MCF 10A (cell line): Measurements from ENCODE around the gene TMEM39B. TPM values are rescaled to one million over a fixed set of nuclear protein-coding genes. Genes with fewer than 3 reads are reported as not detected.
"Not testable (repeated sequence)": the region's sequence is repeated elsewhere in the genome, so short reads cannot be mapped to it uniquely, and the experiment has no call there.

Experiments
- BruUV-seq: library from RNA; stranded (reverse); fragments of 400-500 nt; replicated peaks from 2 replicates; lab custom pipeline; 2021; lab: Mats Ljungman, UMichigan
- CTCF ChIA-PET: fragments of 300-600 bp; sonication (Branson Sonifier 250); formaldehyde crosslinking; extraction: SDS; loops from one replicate; lab custom pipeline; 2021; ENCODE audit warnings: antibody characterized with exemption, inconsistent platforms; lab: Yijun Ruan, JAX
- POLR2A ChIA-PET: fragments of 300-600, 350-650 bp; sonication (Branson Sonifier 250); formaldehyde crosslinking; extraction: SDS; loops from one replicate; lab custom pipeline; 2020; ENCODE audit warnings: antibody characterized with exemption, inconsistent platforms; lab: Yijun Ruan, JAX
- DNase-seq: peaks from one replicate; pipeline ENCODE4 v3.0.0-alpha.2; 2018; ENCODE audit not compliant: unreplicated experiment
- H3K27ac Mint-ChIP-seq: one replicate; pipeline ENCODE4 v1.8.0; 2022; ENCODE audit warnings: mild to moderate bottlenecking, low read depth, mixed read lengths; ENCODE audit not compliant: unreplicated experiment
- H3K27me3 Mint-ChIP-seq: one replicate; pipeline ENCODE4 v1.8.0; 2022; ENCODE audit warnings: mixed read lengths; ENCODE audit not compliant: insufficient read depth, unreplicated experiment
- H3K36me3 Mint-ChIP-seq: one replicate; pipeline ENCODE4 v1.8.0; 2022; ENCODE audit warnings: mild to moderate bottlenecking, moderate library complexity, mixed read lengths; ENCODE audit not compliant: insufficient read depth, unreplicated experiment
- H3K4me1 Mint-ChIP-seq: one replicate; pipeline ENCODE4 v1.8.0; 2022; ENCODE audit warnings: mixed read lengths; ENCODE audit not compliant: insufficient read depth, unreplicated experiment
- H3K4me3 Mint-ChIP-seq: one replicate; pipeline ENCODE4 v1.8.0; 2022; ENCODE audit warnings: mild to moderate bottlenecking, moderate library complexity, mixed read lengths; ENCODE audit not compliant: unreplicated experiment
- H3K9me3 Mint-ChIP-seq: one replicate; pipeline ENCODE4 v1.8.0; 2022; ENCODE audit warnings: mixed read lengths; ENCODE audit not compliant: unreplicated experiment
- CTCF ChIP-seq: fragments of 200-600 bp; IDR thresholded peaks from one replicate; pipeline ENCODE4 v1.8.0; 2022; ENCODE audit warnings: antibody characterized with exemption, mild to moderate bottlenecking; ENCODE audit not compliant: unreplicated experiment
- intact Hi-C: fragments of 100-400 bp; cut with micrococcal nuclease; formaldehyde crosslinking; loops from 2 replicates; pipeline ENCODE4 v1.14.1; 2022
- total RNA-seq: library from RNA; stranded (reverse); gene quantifications from 2 replicates; pipeline ENCODE4 v1.2.3, GENCODE V29; 2022

TMEM39B gene
- total RNA-seq, 1 experiment from 2014 or later = 22.3 TPM

- intact Hi-C loops = no loop called here
- Mint-ChIP-seq H3K27me3 (no peaks in the 10 kb centered on the region), H3K36me3 (peaks cover 22% of the 10 kb centered on the region), H3K27ac (peak overlapping the region; percentile 49), H3K4me1 (peaks cover 15% of the 10 kb centered on the region), H3K9me3 (no peaks in the 10 kb centered on the region), H3K4me3 (no peak overlapping the region)
- TF ChIP-seq CTCF = no peak
- DNase-seq = no peak
- ChIA-PET POLR2A (interaction anchor here (0.8 to 2.2 kb wide), 4 partner anchors 8 to 46 kb away, joined by 3 to 11 read pairs (median 4); partner anchors contain the start of gene TMEM39B), CTCF (interaction anchor here (0.6 to 1.7 kb wide), 7 partner anchors 10 to 323 kb away, joined by 3 to 8 read pairs (median 3); no protein-coding TSS in a partner anchor)
- BruUV-seq = no TSS peak
Observed at GRCh38 chr1:32111789-32112188, 39.0 kb downstream of the TMEM39B start.

GRCh38 chr1:32112806-32113375 lies 40.2 kb downstream of the TMEM39B start:
- BruUV-seq = no TSS peak
- Mint-ChIP-seq H3K27me3 (no peaks in the 10 kb centered on the region), H3K27ac (no peak overlapping the region), H3K4me3 (no peak overlapping the region), H3K9me3 (no peaks in the 10 kb centered on the region), H3K4me1 (peaks cover 15% of the 10 kb centered on the region), H3K36me3 (peaks cover 21% of the 10 kb centered on the region)
- DNase-seq = no peak
- ChIA-PET POLR2A (interaction anchor here (1.6 to 2.2 kb wide), 2 partner anchors 15 to 40 kb away, joined by 4 to 11 read pairs; partner anchors contain the start of gene TMEM39B), CTCF (interaction anchor here (0.7 to 1.0 kb wide), 2 partner anchors 9 to 48 kb away, joined by 3 to 4 read pairs; no protein-coding TSS in a partner anchor)
- TF ChIP-seq CTCF = no peak
- intact Hi-C loops = no loop called here

- CTCF ChIA-PET = interaction anchor here (0.7 kb wide), 1 partner anchor 47 kb away, joined by 3 read pairs; no protein-coding TSS in a partner anchor
- POLR2A ChIA-PET = interaction anchor here (1.6 kb wide), 1 partner anchor 14 kb away, joined by 4 read pairs; no protein-coding TSS in a partner anchor
- H3K27me3 Mint-ChIP-seq, intact Hi-C loops, BruUV-seq, H3K4me3 Mint-ChIP-seq, H3K9me3 Mint-ChIP-seq, DNase-seq, H3K27ac Mint-ChIP-seq: not testable (repeated sequence)
- peaks cover 15% of the 10 kb centered on the region for H3K4me1 Mint-ChIP-seq
- peaks cover 23% of the 10 kb centered on the region for H3K36me3 Mint-ChIP-seq
Observed at GRCh38 chr1:32113436-32113835, 40.7 kb downstream of the TMEM39B start.

- Mint-ChIP-seq H3K4me1 (peaks cover 15% of the 10 kb centered on the region), H3K27me3 (no peaks in the 10 kb centered on the region), H3K4me3 (no peak overlapping the region), H3K27ac (no peak overlapping the region), H3K36me3 (peaks cover 24% of the 10 kb centered on the region), H3K9me3 (no peaks in the 10 kb centered on the region)
- DNase-seq = no peak
- CTCF ChIA-PET = interaction anchor here (0.9 kb wide), 1 partner anchor 41 kb away, joined by 3 read pairs; no protein-coding TSS in a partner anchor
- no peak for TF ChIP-seq CTCF
- POLR2A ChIA-PET = interaction anchor here (0.6 to 1.6 kb wide), 3 partner anchors 13 to 66 kb away, joined by 3 to 4 read pairs (median 4); no protein-coding TSS in a partner anchor
- no TSS peak for BruUV-seq
- intact Hi-C loops = no loop called here
Observed at GRCh38 chr1:32114420-32114819, 41.7 kb downstream of the TMEM39B start.
